Sigmoid colon (tissue), 7 donors: ENCODE data around the gene PRCP. TPM values are rescaled to one million over a fixed set of nuclear protein-coding genes. Genes with fewer than 3 reads are reported as not detected.

Source experiments
- DNase-seq: peaks from one replicate; pipeline ENCODE4 v3.0.0-alpha.2; 2019
- H3K27ac ChIP-seq, 4 donors: fragments of 200-600 bp; sonication (generic); one replicate each; pipeline ENCODE4 v1.5.1; 2016 to 2019; ENCODE audit warnings: mild to moderate bottlenecking in 1 of 4
- H3K27me3 ChIP-seq, 3 donors: fragments of 200-600 bp; sonication (generic); one replicate each; pipeline ENCODE4 v1.5.1; 2019; ENCODE audit warnings: mild to moderate bottlenecking in 1 of 3
- H3K36me3 ChIP-seq, 4 donors: fragments of 200-600 bp; sonication (generic); one replicate each; pipeline ENCODE4 v1.5.1; 2016 to 2019
- H3K4me1 ChIP-seq, 4 donors: fragments of 200-600 bp; sonication (generic); one replicate each; pipeline ENCODE4 v1.5.1; 2017 to 2019
- H3K4me3 ChIP-seq, 4 donors: fragments of 200-600 bp; sonication (generic); one replicate each; pipeline ENCODE4 v1.5.1; 2017 to 2019; ENCODE audit warnings: mild to moderate bottlenecking in 2 of 4, moderate library complexity in 1 of 4
- H3K9me3 ChIP-seq, 4 donors: fragments of 200-600 bp in 3 of 4; sonication (generic) in 3 of 4; one replicate each; pipeline versions ENCODE4 v1.5.1 to v1.6.1; 2013 to 2019
- CTCF ChIP-seq, 4 experiments: fragments of 450-650 bp in 3 of 4; fragments of 200-600 bp in 1 of 4; IDR thresholded peaks; one replicate each; pipeline ENCODE4 v1.5.1; 2016 to 2019; ENCODE audit warnings: antibody characterized with exemption in 4 of 4, mild to moderate bottlenecking in 3 of 4, moderate library complexity in 2 of 4
- EP300 ChIP-seq, 4 donors: sonication (generic); formaldehyde crosslinking; IDR thresholded peaks; one replicate each; pipeline ENCODE4 v1.6.1; 2017; ENCODE audit warnings: antibody characterized with exemption in 4 of 4
- POLR2A ChIP-seq, 2 donors: fragments of 450-650 bp; IDR thresholded peaks; one replicate each; pipeline ENCODE4 v1.6.1; 2016; ENCODE audit warnings: antibody characterized with exemption in 2 of 2, mild to moderate bottlenecking in 2 of 2, moderate library complexity in 2 of 2
- POLR2AphosphoS5 ChIP-seq, 4 donors: sonication (generic); formaldehyde crosslinking; IDR thresholded peaks; one replicate each; pipeline ENCODE4 v1.6.1; 2017; ENCODE audit warnings: antibody characterized with exemption in 4 of 4
- WGBS, 2 donors: extraction: QIAGEN DNeasy Blood & Tissue Kit; methylation state at CpG; one replicate each; pipeline ENCODE4 v1.1.7; 2013; 5-methylcytosine and 5-hydroxymethylcytosine counted together
- intact Hi-C: fragments of 100-400 bp; cut with DNase I; formaldehyde crosslinking; loops from one replicate; pipeline ENCODE4 v1.15.1; 2023
- polyA plus RNA-seq, 3 donors: library from polyadenylated mRNA; stranded (reverse); fragments of 200-250 nt; gene quantifications; one replicate each; pipeline ENCODE4 v1.2.3, GENCODE V29; 2013
- total RNA-seq, 4 donors: library from RNA; depleted of rRNA; stranded (reverse); fragments of >200 nt; gene quantifications; one replicate each; pipeline ENCODE4 v1.1.0, GENCODE V29; 2016
- donor health status: healthy with polysubstance abuse.
- donor health status: Bipolar disorder and iron deficiency.
- donor health status: healthy.

PRCP gene
- total and polyA plus RNA-seq, 7 donors: 12.6 to 40.2 (median 31.1) TPM

DNA sequence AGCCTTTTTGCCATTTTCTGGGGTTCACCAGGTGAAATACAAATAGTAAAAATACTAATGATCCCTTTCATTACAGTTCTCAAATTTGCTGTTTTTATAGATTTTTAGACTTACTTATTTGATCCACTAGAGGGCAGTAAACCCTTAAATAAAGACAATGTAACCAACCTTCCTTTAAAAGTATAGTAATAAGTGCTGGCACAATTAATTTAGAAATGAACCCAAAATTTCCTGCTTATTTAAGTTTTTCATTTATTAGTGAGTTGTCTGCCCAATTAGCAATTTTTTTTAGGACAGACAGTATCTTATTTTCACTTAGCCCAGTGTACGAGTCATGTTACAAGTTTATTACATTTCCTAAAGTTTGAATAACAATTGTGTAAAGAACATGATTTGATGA lies 6.0 kb upstream of the PRCP start:
- no peaks in the 10 kb centered on the region for H3K9me3 ChIP-seq
- DNase-seq: no peak
- intact Hi-C loops: loop anchor here (2.0 to 10.0 kb wide), 4 partner anchors 345 to 909 kb away; no protein-coding TSS in a partner anchor
- peaks cover 0 to 5% (median 5%) of the 10 kb centered on the region in 4 donors for H3K4me1 ChIP-seq
- 65 to 69% methylated on average over 1 of the region's 1 CpG for WGBS, 2 donors
- H3K27me3 ChIP-seq: no peaks in the 10 kb centered on the region
- no peak overlapping the region for H3K27ac ChIP-seq
- H3K4me3 ChIP-seq: no peak overlapping the region
- TF ChIP-seq CTCF (IDR thresholded peaks at IDR 0.05): peak; percentile 21 to 58 (median 33)
- no peak for TF ChIP-seq EP300 (IDR thresholded peaks at IDR 0.05)
- H3K36me3 ChIP-seq: no peaks in the 10 kb centered on the region

- H3K27me3 ChIP-seq: no peaks in the 10 kb centered on the region
- no peak overlapping the region for H3K4me3 ChIP-seq
- no peak for DNase-seq
- H3K4me1 ChIP-seq: peaks cover 0 to 16% (median 14%) of the 10 kb centered on the region in 4 donors
- no peaks in the 10 kb centered on the region for H3K36me3 ChIP-seq
- no peak overlapping the region for H3K27ac ChIP-seq
- intact Hi-C loops: loop anchor here (5.0 to 10.0 kb wide), 3 partner anchors 168 to 911 kb away; partner anchors contain the start of gene RAB30
- TF ChIP-seq CTCF (IDR thresholded peaks at IDR 0.05) (no peak), POLR2A (IDR thresholded peaks at IDR 0.05) (no peak), EP300 (IDR thresholded peaks at IDR 0.05) (no peak), POLR2AphosphoS5 (IDR thresholded peaks at IDR 0.05) (no peak)
- H3K9me3 ChIP-seq: no peaks in the 10 kb centered on the region
- WGBS, 2 donors: 82 to 88% methylated on average over 3 of the region's 3 CpGs
Measured at GRCh38 chr11:82903843-82904586, 3.8 kb upstream of the PRCP start.

DNA sequence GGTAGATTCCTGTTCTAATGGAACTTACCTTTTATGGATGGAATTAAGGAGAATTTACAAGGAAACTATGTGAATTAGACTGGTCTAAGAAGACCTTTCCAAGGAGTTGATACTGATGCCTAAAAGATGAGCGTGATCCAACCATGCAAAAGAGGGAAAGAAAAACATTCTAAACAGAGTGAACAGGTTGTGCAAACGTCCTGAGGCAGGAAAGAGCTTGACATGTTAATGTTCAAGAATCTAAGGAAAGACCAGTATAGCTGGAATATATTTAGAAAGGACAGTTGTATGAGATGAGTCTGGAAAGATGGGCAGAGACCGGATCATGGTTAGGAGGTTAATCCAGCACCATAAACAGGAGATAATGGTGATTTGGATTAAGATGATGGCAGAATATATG lies 2.6 kb upstream of the PRCP start:
- Histone ChIP-seq H3K27me3 (no peaks in the 10 kb centered on the region), H3K4me3 (no peak overlapping the region), H3K4me1 (peaks cover 0 to 26% (median 25%) of the 10 kb centered on the region in 4 donors), H3K27ac (no peak overlapping the region), H3K9me3 (no peaks in the 10 kb centered on the region), H3K36me3 (no peaks in the 10 kb centered on the region)
- no peak for TF ChIP-seq CTCF (IDR thresholded peaks at IDR 0.05)
- TF ChIP-seq POLR2A (IDR thresholded peaks at IDR 0.05): no peak
- intact Hi-C loops: loop anchor here (5.0 to 10.0 kb wide), 3 partner anchors 169 to 912 kb away; partner anchors contain the start of gene RAB30
- DNase-seq: no peak
- WGBS, 2 donors: 70 to 80% methylated on average over 3 of the region's 3 CpGs

- Histone ChIP-seq H3K36me3 (no peaks in the 10 kb centered on the region), H3K4me3 (peak overlapping the region in 3 of 4 donors; percentile 57 to 70 (median 60)), H3K4me1 (peaks cover 0 to 31% (median 26%) of the 10 kb centered on the region in 4 donors), H3K27ac (peak overlapping the region; percentile 87 to 96 (median 94)), H3K27me3 (no peaks in the 10 kb centered on the region), H3K9me3 (no peaks in the 10 kb centered on the region)
- DNase-seq: no peak
- intact Hi-C loops: loop anchor here (2.0 to 10.0 kb wide), 5 partner anchors 170 to 913 kb away; partner anchors contain the start of genes PCF11 and RAB30
- TF ChIP-seq POLR2A (IDR thresholded peaks at IDR 0.05) (no peak), EP300 (IDR thresholded peaks at IDR 0.05) (no peak), CTCF (IDR thresholded peaks at IDR 0.05) (no peak), POLR2AphosphoS5 (IDR thresholded peaks at IDR 0.05) (no peak)
- 2% methylated on average over 15 of the region's 15 CpGs for WGBS, 2 donors
Measured at GRCh38 chr11:82901922-82902485, 1.8 kb upstream of the PRCP start.
